HEK293 (cell line): Measurements from ENCODE around the gene DMRTA2.

ENCODE experiments used
- ZIC2 ChIP-seq: fragments of 450-650 bp; formaldehyde crosslinking; IDR thresholded peaks from 2 replicates; pipeline ENCODE4 v1.5.1; 2016; ENCODE audit warnings: missing biosample characterization, missing genetic modification characterization
- ZNF112 ChIP-seq: fragments of 450-650 bp; formaldehyde crosslinking; IDR thresholded peaks from 2 replicates; pipeline ENCODE4 v1.5.0; 2017; ENCODE audit warnings: missing biosample characterization, missing genetic modification characterization
- ZNF132 ChIP-seq: fragments of 450-650 bp; formaldehyde crosslinking; IDR thresholded peaks from 2 replicates; pipeline ENCODE4 v1.5.1; 2017; ENCODE audit warnings: missing biosample characterization, missing genetic modification characterization, borderline replicate concordance
- ZNF274 ChIP-seq, 2 experiments: fragments of 200-500 bp in 1 of 2; fragments of 450-650 bp in 1 of 2; sonication (Bioruptor generic) in 1 of 2; formaldehyde crosslinking in 1 of 2; IDR thresholded peaks; 2 replicates each; pipeline versions ENCODE4 v1.5.1 to v1.6.1; 2014 to 2016; ENCODE audit warnings: borderline replicate concordance in 1 of 2, inconsistent platforms in 1 of 2, low read length in 1 of 2, missing biosample characterization in 1 of 2, missing genetic modification characterization in 1 of 2
- ZNF394 ChIP-seq: fragments of 450-650 bp; formaldehyde crosslinking; IDR thresholded peaks from 2 replicates; pipeline ENCODE4 v1.5.1; 2016; ENCODE audit warnings: missing biosample characterization, missing genetic modification characterization, mild to moderate bottlenecking, moderate library complexity, borderline replicate concordance
- ZNF610 ChIP-seq: fragments of 450-650 bp; formaldehyde crosslinking; IDR thresholded peaks from 2 replicates; pipeline ENCODE4 v1.5.1; 2016; ENCODE audit warnings: missing biosample characterization, missing genetic modification characterization, borderline replicate concordance
- TF ChIP-seq, protein P1 (sequence below): fragments of 450-650 bp; formaldehyde crosslinking; IDR thresholded peaks from 2 replicates; pipeline ENCODE4 v1.5.1; 2017; ENCODE audit warnings: missing biosample characterization, missing genetic modification characterization

DMRTA2 gene

DNA sequence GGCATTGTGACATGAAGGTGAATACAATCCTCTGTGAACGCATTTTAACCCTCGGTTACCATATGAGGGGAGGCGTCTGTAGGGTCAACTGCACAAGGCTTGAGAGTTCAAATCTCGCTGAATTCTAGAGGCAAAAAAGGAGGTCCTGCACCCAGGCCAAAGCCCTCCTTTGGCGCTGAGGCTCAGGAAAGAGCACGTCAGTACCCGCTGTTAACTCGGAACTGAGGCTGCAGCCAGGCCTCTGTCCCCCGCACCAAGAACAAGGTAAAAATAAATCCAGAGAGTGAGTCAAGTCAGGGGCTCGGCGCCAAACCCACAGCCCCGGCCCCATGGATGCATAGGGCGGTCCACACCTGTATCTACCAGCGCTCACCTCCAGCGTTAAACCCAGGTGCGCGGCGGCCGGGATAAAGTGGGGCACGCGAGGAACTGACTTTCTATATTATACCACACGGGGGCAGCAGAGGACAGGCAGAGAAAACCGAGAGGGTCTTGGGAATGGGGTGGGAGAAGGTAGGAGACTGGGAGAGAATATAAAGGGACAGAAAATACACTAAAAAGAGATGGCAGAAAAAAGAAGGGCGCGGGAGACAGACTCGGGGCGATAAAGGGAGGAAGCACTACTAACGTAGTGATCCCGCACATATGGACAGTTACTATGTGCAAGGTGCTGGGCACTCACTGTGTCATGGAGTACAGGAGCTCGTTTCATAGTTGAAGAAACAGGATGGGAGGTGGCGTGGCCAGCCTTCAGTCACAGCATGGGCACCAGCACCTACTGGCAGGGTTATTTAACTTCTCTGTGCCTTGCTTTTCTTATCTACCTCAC lies 54.9 kb downstream of the DMRTA2 start (continued):
- no peak for TF ChIP-seq ZNF394
- TF ChIP-seq ZNF112: no peak
- TF ChIP-seq ZIC2: no peak
- no peak for TF ChIP-seq ZNF610
- TF ChIP-seq, protein P1, sequence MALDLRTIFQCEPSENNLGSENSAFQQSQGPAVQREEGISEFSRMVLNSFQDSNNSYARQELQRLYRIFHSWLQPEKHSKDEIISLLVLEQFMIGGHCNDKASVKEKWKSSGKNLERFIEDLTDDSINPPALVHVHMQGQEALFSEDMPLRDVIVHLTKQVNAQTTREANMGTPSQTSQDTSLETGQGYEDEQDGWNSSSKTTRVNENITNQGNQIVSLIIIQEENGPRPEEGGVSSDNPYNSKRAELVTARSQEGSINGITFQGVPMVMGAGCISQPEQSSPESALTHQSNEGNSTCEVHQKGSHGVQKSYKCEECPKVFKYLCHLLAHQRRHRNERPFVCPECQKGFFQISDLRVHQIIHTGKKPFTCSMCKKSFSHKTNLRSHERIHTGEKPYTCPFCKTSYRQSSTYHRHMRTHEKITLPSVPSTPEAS (tag by site-specific recombination): no peak
- no peak for TF ChIP-seq ZNF132 (tag by site-specific recombination)
- no peak for TF ChIP-seq ZNF274 (IDR thresholded peaks at IDR 0.05; ENCODE audit: low read length)
- TF ChIP-seq ZNF274 (tag by site-specific recombination; IDR thresholded peaks at IDR 0.05; ENCODE audit: borderline replicate concordance): no peak
